ENCODE results near the gene ACSM5. TPM values are rescaled to one million over a fixed set of nuclear protein-coding genes. Genes with fewer than 3 reads are reported as not detected.
A peak's percentile ranks its signal among the peaks of the same experiment; 100 is the strongest.

The ACSM5 gene
- total RNA-seq, 1 experiment from 2014 or later: 0.54 TPM

- H3K36me3 Mint-ChIP-seq (ENCODE audit: insufficient read depth, unreplicated experiment): no peaks in the 10 kb centered on the region
- ChIA-PET POLR2A (interaction anchor here (0.6 to 1.6 kb wide), 2 partner anchors 10 to 479 kb away, joined by 3 read pairs; no protein-coding TSS in a partner anchor), CTCF (interaction anchor here (0.5 to 18.4 kb wide), 37 partner anchors 9 to 1257 kb away, joined by 3 to 537 read pairs (median 3); partner anchors contain the start of genes ACSM5 and PDILT)
- H3K4me1 Mint-ChIP-seq (ENCODE audit: insufficient read depth, unreplicated experiment): no peaks in the 10 kb centered on the region
- H3K27me3 Mint-ChIP-seq (ENCODE audit: insufficient read depth, unreplicated experiment): peaks cover 11% of the 10 kb centered on the region
- H3K27ac Mint-ChIP-seq (ENCODE audit: low read depth, unreplicated experiment): no peak overlapping the region
- no TSS peak for BruUV-seq (replicated peaks)
- intact Hi-C loops (cut with micrococcal nuclease): loop anchor here (1.0 to 10.0 kb wide), 3 partner anchors 86 to 781 kb away; no protein-coding TSS in a partner anchor
- H3K9me3 Mint-ChIP-seq (ENCODE audit: unreplicated experiment): no peaks in the 10 kb centered on the region
- DNase-seq (ENCODE audit: unreplicated experiment): peak; percentile 52
- no peak overlapping the region for H3K4me3 Mint-ChIP-seq (ENCODE audit: unreplicated experiment)
- peak; percentile 84 for TF ChIP-seq CTCF (IDR thresholded peaks at IDR 0.05; ENCODE audit: unreplicated experiment)
Measured at GRCh38 chr16:20385844-20386832, 23.2 kb upstream of the ACSM5 start.

GRCh38 chr16:20387978-20388377, 21.4 kb upstream of the ACSM5 start:
- Mint-ChIP-seq H3K27ac (ENCODE audit: low read depth, unreplicated experiment) (no peak overlapping the region), H3K27me3 (ENCODE audit: insufficient read depth, unreplicated experiment) (peaks cover 11% of the 10 kb centered on the region), H3K9me3 (ENCODE audit: unreplicated experiment) (no peaks in the 10 kb centered on the region), H3K36me3 (ENCODE audit: insufficient read depth, unreplicated experiment) (no peaks in the 10 kb centered on the region), H3K4me3 (ENCODE audit: unreplicated experiment) (no peak overlapping the region), H3K4me1 (ENCODE audit: insufficient read depth, unreplicated experiment) (no peaks in the 10 kb centered on the region)
- no TSS peak for BruUV-seq (replicated peaks)
- no peak for TF ChIP-seq CTCF (IDR thresholded peaks at IDR 0.05; ENCODE audit: unreplicated experiment)
- no peak for DNase-seq (ENCODE audit: unreplicated experiment)
- intact Hi-C loops (cut with micrococcal nuclease): loop anchor here (5.0 to 10.0 kb wide), 2 partner anchors 319 to 783 kb away; no protein-coding TSS in a partner anchor
- ChIA-PET CTCF (interaction anchor here (0.6 to 18.4 kb wide), 6 partner anchors 9 to 483 kb away, joined by 3 to 537 read pairs (median 4); no protein-coding TSS in a partner anchor), POLR2A (interaction anchor here (0.7 kb wide), 1 partner anchor 53 kb away, joined by 4 read pairs; no protein-coding TSS in a partner anchor)

- H3K9me3 Mint-ChIP-seq (ENCODE audit: unreplicated experiment): no peaks in the 10 kb centered on the region
- intact Hi-C loops (cut with micrococcal nuclease): loop anchor here (5.0 to 10.0 kb wide), 2 partner anchors 318 to 784 kb away; no protein-coding TSS in a partner anchor
- CTCF ChIA-PET: interaction anchor here (0.7 to 18.4 kb wide), 4 partner anchors 8 to 484 kb away, joined by 3 to 537 read pairs (median 4); no protein-coding TSS in a partner anchor
- no peaks in the 10 kb centered on the region for H3K36me3 Mint-ChIP-seq (ENCODE audit: insufficient read depth, unreplicated experiment)
- POLR2A ChIA-PET: interaction anchor here (0.7 kb wide), 1 partner anchor 54 kb away, joined by 4 read pairs; no protein-coding TSS in a partner anchor
- TF ChIP-seq CTCF (IDR thresholded peaks at IDR 0.05; ENCODE audit: unreplicated experiment): no peak
- H3K27me3 Mint-ChIP-seq (ENCODE audit: insufficient read depth, unreplicated experiment): peaks cover 11% of the 10 kb centered on the region
- H3K27ac Mint-ChIP-seq (ENCODE audit: low read depth, unreplicated experiment): no peak overlapping the region
- H3K4me1 Mint-ChIP-seq (ENCODE audit: insufficient read depth, unreplicated experiment): peaks cover 6% of the 10 kb centered on the region
- DNase-seq (ENCODE audit: unreplicated experiment): no peak
- H3K4me3 Mint-ChIP-seq (ENCODE audit: unreplicated experiment): no peak overlapping the region
- BruUV-seq (replicated peaks): no TSS peak
Measured at GRCh38 chr16:20388854-20389253, 20.5 kb upstream of the ACSM5 start.

- ChIA-PET POLR2A (no interaction called here), CTCF (no interaction called here)
- no peak overlapping the region for H3K4me3 Mint-ChIP-seq (ENCODE audit: unreplicated experiment)
- peaks cover 11% of the 10 kb centered on the region for H3K27me3 Mint-ChIP-seq (ENCODE audit: insufficient read depth, unreplicated experiment)
- TF ChIP-seq CTCF (IDR thresholded peaks at IDR 0.05; ENCODE audit: unreplicated experiment): no peak
- DNase-seq (ENCODE audit: unreplicated experiment): no peak
- no peak overlapping the region for H3K27ac Mint-ChIP-seq (ENCODE audit: low read depth, unreplicated experiment)
- no TSS peak for BruUV-seq (replicated peaks)
- no peaks in the 10 kb centered on the region for H3K36me3 Mint-ChIP-seq (ENCODE audit: insufficient read depth, unreplicated experiment)
- intact Hi-C loops (cut with micrococcal nuclease): no loop called here
- peaks cover 9% of the 10 kb centered on the region for H3K4me1 Mint-ChIP-seq (ENCODE audit: insufficient read depth, unreplicated experiment)
- H3K9me3 Mint-ChIP-seq (ENCODE audit: unreplicated experiment): no peaks in the 10 kb centered on the region
Measured at GRCh38 chr16:20391045-20391444, 18.3 kb upstream of the ACSM5 start.

All from MCF 10A (cell line).